GM19043 (cell line): ENCODE measurements around the gene SSTR3.

Experiments used
- ATAC-seq: cut with Tn5 transposase; IDR thresholded peaks from one replicate; pipeline ENCODE4 v1.9.1; 2021; ENCODE audit warnings: low read depth; ENCODE audit not compliant: unreplicated experiment

The SSTR3 gene

DNA sequence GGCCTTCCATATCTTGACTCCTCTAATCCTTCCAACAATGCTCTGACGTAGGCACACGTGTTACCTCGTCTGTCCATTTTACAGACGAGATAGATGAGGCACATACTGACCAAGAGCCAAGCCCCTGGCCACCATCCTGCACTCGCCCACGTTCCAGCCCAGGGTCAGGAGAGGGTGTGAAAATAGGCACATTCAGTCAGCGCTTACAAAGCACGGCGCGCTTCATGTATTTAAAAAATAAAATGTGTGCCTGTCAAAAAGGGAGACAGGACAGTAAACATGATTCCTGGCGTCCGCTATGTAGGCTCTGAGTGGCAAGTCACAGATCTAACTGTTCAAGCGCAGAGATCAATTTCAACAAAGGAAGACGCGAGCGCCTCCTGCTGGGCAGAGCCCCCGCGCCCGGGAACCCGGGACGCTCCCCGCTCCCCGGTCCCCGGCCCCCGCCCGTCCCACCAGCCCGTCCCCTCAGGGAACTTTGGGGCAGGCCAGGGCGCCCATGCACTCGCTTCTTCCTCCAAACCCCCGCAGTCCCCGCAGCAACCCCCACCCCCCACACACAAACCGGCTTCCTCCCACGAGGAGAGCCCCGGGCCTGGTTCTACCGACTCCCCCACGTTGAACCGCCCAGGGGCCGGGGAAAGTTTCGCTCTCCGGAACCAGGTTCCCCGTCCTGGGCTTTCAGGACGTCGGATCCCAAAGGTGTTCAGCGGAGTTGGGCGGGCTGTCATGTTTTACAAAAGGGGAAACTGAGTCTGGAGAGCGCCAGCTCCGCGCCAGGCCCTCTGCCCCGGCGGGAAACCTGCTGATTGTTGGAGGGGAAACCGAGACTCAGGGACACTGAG is 13.8 kb downstream of the SSTR3 start:
- ATAC-seq, result no peak

DNA sequence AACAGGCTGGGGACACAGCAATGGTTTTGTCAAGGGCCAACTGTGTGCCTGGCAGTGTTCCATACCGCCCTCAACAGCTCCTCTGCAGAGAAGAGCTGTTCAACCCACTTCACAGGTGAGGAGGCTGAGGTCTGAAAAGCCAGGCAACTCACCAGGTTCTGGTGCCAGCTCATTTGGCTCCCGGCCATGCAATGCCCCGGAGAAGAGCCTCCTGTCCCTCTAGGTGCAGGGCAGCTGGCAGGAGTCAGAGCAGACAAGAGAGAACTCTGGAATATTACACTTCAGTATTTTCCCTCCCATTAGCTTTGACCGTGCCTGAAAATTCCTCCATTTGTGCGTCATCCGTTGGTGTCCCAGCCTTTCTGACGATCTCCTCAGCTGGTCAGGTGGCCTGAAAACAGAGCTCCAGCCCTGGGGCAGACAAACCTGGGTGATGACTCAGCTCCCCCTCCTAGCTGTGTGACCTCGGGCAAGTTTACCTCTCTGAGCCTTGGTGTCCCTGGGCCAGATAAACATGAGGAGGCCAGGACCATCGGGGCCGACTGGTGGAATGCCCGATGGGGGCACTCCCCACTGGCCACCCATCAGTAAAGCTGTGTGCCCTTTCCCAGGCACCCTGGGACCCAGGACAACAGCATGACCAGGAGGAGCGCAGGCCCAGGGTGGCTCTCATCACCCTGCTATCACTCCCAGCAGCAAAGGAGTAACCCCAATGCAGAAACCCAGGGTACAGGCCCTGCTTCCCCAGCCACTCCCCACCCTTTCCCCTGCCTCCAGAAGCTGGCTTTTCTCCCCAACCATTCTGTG is 14.6 kb downstream of the SSTR3 start:
- no peak for ATAC-seq

DNA sequence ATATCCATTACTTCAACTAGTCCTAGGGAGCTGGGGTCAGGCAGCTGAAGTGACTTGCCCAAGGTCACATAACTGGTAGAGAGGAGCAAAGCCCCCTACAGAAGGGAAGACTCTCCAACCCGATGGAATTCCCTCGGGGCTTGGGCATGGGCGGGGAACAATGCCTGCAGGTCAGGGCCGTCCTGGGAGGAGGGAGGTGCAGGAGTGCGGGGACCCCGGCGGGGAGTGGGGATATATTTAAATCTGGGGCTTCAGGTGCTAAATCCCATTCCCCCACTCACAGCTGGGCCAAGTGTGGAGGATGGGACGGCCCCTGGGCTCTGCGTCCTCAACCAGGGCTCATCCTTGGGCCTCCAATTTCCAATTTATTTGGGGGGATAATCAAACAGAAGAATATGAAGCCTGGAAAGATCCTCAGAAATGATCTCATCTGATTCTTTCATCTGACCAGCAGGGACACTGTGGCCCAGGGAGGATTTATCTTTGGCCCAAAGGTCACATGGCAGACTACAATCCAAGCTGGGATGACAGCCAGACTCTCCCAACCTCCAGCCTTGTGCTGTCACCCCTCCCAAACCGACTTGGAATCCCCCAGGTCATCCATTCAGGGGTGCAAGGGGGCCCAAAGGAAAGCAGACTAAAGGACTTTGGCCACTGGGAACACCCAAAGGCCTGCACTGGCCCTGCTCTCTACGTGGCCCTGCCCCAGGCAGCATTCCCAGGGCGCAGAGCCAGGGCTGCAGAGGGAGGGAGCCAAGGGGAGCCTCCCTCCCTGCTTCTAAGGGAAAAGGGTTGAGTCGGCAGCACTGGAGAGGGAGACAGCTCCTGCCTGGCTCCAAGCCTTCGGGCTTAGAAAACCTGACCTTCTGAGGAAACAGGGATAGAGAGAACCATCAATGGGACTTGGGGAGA is 15.5 kb downstream of the SSTR3 start:
- ATAC-seq, result no peak

DNA sequence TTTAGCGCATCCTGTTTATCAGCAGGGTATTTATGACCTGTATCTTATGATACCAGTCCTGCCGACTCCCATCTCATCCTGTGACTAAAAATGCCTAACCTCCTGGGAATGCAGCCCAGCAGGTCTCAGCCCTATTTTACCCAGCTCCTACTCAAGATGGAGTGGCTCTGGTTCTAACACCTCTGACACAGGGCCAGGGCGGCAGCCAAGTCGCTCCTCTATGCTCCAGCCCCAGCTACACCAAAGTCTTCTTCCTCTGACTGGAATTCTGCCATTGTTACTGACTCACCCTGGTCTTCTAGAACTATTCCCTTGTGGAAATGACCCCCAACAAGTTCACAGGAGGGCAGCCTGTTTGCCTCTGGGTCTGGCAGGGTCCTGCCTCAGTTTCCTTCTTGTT is 16.4 kb downstream of the SSTR3 start:
- ATAC-seq, result no peak

- no peak for ATAC-seq
Measured at GRCh38 chr22:37194750-37195149, 17.5 kb downstream of the SSTR3 start.

DNA sequence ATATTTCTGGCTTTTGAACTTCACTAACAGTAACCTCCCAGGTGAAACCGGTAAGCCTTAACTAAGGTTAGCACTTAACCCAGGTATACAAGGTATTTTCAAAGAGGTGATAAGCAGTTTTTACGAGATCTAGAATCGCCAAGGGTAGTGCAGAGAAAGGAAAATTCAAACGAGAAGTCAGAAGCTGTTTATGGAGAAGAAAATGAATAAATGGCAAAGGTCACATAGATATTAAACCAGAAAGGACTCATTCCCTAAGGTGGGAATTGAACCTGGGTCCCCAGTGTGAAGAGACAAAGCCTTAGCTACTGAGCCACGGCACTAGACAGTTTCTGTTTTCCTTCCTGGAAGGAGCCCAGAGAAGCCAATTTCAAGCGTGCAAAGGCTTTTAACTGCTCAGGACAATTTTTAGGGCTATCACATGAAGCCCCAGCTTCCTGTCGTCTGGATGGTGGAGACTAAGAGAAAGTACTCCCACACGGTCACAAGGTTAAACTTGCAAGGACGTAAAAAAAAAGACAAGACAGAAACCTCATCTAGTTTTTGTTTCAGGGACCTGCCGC is 18.6 kb downstream of the SSTR3 start:
- no peak for ATAC-seq

- no peak for ATAC-seq
Measured at GRCh38 chr22:37192741-37193140, 19.5 kb downstream of the SSTR3 start.

- no peak for ATAC-seq
Measured at GRCh38 chr22:37192204-37192603, 20.1 kb downstream of the SSTR3 start.

DNA sequence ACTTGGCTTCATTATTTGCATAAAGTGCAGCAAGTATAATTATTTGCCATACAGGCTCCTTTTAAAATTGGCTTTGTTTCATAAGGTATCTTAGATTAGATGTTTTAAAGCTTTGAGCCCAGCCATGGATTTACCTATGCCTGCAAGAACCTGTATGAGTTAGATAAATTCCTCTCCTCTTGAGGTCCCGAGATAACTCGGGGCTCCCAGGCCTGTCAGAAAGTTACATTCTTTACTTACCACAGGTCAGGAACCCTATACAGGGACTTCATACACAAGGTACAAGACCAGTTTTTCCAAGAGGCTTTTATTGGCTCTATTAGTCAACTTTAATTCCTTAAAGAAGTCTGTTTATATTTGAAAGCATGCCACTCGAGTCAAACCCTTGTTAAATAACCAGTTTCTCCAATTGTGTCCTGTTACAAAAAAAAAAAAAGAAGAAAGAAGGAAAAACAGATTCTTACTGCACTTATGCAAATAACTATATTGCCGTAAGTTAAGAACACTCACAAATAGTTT is 22.0 kb downstream of the SSTR3 start:
- ATAC-seq, result no peak

DNA sequence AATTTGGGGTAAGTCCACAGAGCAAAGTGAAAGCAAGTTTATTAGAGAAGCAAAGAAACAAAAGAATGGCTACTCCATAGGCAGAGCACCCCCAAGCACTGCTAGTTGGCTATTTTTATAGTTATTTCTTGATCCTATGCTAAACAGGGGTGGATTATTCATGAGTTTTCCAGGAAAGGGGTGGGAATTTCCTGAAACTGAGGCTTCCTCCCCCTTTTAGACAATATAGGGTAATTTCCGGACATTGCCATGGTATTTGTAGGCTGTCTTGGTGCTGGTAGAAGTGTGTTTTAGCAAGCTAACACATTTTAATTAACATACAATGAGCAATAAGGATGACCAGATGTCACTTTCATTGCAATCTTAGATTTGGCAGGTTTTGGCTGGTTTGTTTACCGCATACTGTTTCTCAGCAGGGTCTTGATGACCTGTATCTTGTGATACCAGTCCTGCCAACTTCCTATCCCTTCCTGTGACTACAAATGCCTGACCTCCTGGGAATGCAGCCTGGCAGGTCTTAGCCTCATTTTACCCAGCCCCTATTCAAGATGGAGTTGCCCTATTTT is 23.3 kb downstream of the SSTR3 start:
- no peak for ATAC-seq

- no peak for ATAC-seq
Measured at GRCh38 chr22:37187891-37188761, 24.2 kb downstream of the SSTR3 start, which contains the start of gene C1QTNF6. Gene C1QTNF6, minus strand, starts transcription at chr22:37188247. Its CDS starts 34 bp downstream, at chr22:37188213.

- no peak for ATAC-seq
Measured at GRCh38 chr22:37187552-37187890, 24.8 kb downstream of the SSTR3 start.

GRCh38 chr22:37186997-37187522 is 25.2 kb downstream of the SSTR3 start:
- no peak for ATAC-seq

DNA sequence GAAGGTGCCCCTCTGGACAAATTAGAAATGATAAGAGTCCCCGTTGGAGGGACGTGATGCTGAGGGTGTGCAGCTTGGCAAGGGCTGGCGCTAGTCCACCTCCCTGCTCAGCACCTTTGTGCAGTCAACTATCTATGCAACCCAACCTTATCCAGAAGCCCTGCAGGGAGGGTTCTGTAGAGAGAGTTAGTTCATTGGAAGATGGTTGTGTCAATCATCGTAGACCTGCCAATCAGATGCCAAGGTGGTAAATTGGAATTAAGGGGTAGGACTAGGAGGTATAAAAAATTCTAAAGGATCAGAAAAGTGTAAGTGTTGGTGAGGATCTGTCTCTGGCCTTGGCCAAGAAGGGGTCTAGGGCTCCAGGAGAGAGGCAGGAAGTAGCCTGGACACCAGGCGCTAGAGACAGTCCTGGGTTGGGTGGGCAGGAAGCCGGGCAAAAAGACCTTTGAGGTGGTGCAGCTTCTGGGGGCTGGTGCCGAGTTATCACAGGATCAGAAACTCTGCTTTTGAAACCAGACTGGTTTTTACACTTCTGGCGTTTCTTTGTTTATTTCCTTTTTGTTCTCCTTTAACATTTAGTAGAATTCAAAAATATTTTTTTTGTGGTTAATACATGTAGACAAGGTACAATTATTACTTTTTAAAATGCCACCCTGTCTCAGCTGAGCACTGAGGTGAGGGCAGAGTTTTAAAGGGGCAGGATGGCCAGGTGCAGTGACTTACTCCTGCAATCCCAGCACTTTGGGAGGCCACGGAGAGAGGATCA is 25.9 kb downstream of the SSTR3 start:
- ATAC-seq, result no peak

DNA sequence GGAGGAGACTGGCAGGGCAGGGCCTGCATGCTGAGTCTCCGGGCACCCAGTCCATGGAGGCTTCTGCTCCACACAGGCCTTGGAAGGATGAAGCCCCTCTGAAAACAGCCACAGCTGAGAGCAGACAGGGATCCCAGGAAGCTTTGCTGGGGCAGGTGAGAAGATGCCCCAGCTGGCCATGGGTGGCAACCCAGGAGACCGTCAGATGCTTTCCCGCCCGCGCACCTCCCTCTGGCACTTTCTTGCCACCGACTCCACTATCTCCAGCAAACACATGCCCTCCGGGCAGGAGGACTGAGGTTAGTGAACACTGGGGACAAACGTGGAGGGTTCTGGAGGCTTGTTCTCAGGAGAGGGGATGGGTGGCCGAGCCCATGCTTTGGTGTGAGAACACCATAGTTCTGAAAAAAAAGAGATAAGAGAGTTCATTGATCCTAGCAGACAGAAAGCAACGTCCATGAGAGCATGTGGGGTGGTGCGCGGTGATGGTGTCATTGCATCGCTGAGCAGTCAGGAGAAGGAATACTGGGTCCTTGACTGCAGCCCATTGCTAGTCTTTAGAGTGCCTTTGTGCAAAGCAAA is 26.5 kb downstream of the SSTR3 start:
- ATAC-seq, result no peak

- no peak for ATAC-seq
Measured at GRCh38 chr22:37184816-37185541, 27.3 kb downstream of the SSTR3 start.

- no peak for ATAC-seq
Measured at GRCh38 chr22:37184380-37184755, 27.9 kb downstream of the SSTR3 start.
